HG03469 (cell line): ENCODE measurements around the gene STARD3NL.
"Not testable (repeated sequence)": the region's sequence is repeated elsewhere in the genome, so short reads cannot be mapped to it uniquely, and the experiment has no call there.

Experiments used
- ATAC-seq: cut with Tn5 transposase; IDR thresholded peaks from one replicate; pipeline ENCODE4 v1.9.1; 2021; ENCODE audit warnings: mild to moderate bottlenecking, moderate library complexity, moderate number of reproducible peaks; ENCODE audit not compliant: unreplicated experiment

The STARD3NL gene

DNA sequence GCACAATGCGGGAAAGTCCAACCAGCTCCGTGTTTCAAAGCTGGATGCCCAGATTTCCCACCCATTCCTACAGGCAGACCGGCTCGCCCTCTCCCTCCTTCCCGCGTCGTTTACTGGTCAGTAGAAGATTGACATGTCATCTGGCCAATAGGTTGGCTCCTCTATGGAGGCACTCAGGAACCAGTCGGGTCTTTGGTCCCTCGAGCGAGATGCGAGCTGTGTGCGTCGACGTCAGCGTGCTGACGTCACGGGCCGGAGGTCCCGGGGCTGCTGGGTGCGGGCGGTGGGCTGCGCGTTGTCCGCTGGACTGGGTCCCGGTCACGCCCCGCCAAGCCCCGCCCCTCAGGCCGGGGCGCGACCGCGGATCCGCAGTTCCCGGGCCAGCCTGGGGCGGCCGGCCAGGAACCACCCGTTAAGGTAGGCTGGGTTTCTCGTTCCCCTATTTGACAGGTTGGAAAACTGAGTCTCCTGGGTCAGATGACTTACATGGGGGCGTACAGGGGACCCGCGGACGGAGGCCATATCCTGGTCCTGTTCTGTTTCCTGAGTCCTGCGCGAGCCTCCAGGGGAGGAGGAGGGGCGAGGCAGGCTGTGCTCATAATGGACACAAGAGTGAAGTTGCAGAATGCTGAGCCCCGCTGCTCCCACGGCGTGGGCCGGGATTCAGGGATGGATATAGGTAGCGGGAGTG is at the start of gene STARD3NL:
STARD3NL (plus strand) TSS at position 242 of the 691 bp plus-strand sequence. CDS start 29,260 bp downstream, outside the sequence.
- ATAC-seq: peak; percentile 96

DNA sequence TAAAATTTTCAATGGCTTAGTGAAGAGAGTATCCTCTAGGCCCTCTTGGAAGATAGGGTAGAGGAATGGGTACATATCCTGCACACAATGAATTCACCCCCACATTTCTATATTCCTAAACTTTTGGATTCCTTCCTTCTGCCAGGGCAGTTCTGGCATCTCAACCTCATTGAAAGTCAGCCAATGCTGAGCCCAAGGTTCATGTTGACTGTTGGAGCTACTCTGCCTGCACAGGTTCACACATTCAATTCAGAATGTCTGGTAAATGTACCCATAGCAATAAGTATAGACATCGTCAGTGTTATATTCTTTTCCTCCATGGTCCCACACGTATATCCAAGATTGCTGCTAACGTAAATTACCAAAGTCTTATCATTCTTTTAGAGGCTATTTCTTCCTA is 48.9 kb upstream of the STARD3NL start:
- no peak for ATAC-seq

GRCh38 chr7:38129579-38129978 is 48.5 kb upstream of the STARD3NL start:
- ATAC-seq: no peak

DNA sequence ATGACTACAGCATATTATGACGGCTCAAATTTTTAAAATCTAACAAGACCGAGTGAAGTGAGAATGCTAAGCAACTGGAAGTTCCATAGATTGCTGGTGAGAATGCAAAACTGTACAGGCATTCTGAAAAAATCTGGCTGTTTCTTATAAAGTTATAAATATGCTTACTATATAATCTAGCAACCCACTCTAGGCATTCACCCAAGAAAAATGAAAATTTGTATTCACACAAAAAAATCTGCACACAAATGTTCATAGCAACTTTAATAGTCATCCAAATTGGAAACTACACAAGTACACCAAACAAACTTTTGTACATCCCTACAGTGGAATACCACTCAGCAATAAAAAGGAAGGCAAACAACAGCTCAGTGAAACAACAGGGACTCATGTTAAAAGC is 39.9 kb upstream of the STARD3NL start:
- no peak for ATAC-seq

DNA sequence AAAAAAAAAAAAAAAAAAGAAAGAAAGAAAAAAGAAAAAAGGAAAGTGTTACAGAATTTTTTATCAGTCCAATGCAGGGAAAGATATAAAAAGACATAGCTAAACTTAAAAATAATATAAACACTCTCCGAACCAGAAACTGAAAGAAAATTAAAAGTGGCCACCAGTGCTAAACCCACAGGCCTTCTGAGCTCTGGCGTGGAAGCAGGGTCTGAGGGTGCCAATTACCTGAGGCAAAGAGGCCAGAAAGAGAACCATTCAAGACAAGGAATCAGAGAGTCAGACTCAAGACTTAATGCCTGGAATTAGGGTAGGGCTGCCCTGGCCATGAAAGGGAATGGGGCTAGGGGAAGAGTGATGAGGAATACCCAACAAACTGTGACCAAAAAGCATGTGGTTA is 36.9 kb upstream of the STARD3NL start:
- ATAC-seq: no peak

DNA sequence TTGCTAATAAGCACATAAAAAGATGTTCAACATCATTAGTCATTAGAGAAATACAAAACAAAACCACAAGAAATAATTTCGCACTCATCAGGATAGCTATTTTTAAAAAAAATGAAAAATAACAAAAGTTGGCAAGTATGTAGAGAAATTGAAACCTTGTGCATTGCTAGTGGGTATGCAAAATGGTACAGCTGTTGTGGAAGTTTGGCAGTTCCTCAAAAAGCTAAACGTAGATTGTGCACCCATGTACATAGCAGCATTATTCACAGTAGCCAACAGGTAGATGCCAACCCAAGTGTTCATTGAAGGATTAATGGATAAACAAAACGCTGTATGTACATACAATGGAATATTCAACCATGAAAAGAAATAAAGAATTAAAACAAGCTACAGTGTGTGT is 35.3 kb upstream of the STARD3NL start:
- peak; percentile 83 for ATAC-seq

DNA sequence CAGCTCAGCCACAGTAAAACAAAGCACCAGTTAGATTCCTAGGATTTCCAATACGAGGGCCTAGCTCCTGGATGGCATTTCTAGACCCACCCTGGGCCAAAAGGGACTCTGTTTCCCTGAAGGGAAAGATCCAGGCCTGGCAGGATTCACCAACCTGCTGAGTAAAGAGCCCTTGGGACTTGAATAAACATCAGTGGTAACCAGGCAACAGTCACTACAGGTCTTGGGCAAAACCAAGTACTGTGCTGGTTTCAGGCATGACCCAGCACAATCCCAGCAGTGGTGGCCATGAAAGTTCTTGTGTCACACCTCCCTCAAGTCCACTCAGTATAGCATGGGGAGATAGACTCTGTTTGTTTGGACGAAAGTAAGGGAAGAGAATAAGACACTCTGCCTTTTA is 31.0 kb upstream of the STARD3NL start:
- ATAC-seq: no peak

GRCh38 chr7:38151556-38151955 is 26.5 kb upstream of the STARD3NL start:
- ATAC-seq: no peak

DNA sequence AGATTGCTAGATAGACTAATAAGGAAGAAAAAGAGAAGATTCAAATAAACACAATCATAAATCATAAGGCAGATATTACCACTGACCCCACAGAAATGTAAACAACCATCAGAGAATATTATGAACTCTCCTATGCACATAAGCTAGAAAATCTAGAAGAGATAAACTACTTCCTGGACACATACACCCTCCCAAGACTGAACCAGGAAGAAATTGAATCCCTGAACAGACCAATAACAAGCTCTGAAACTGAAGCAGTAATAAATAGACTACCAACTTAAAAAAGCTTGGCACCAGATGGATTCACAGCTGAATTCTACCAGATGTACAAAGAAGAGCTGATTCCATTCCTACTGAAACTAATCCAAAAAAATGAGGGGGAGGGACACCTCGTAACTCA is 24.5 kb upstream of the STARD3NL start:
- no peak for ATAC-seq

- no peak for ATAC-seq
Observed at GRCh38 chr7:38154278-38154677, 23.8 kb upstream of the STARD3NL start.

DNA sequence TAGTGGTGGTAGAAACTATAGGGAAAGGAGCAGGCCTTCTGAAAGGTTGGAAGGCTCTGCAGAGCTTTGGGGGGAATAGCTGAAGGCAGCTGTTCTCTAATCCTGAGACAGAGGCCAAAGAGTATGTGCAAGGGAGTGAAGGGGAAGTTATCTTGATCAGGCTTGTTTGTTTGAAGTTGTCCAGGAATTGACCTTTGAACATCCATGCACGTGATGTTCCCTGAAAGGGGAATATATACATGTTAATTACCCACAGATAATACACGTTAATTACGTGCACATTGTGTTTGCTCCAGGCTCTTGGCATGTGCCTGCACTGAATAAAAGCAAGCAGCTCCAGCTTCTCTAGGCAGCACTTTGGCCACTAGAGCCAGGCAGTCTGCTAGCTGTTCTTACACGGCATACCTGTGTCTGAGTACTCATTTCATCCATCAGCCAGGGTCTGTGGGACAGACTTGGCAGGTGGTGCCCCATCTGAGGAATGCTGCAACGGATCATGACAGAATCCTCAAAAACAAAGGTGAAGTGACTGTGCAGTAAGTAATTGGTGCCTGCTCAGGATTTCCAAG is 18.0 kb upstream of the STARD3NL start:
- no peak for ATAC-seq

DNA sequence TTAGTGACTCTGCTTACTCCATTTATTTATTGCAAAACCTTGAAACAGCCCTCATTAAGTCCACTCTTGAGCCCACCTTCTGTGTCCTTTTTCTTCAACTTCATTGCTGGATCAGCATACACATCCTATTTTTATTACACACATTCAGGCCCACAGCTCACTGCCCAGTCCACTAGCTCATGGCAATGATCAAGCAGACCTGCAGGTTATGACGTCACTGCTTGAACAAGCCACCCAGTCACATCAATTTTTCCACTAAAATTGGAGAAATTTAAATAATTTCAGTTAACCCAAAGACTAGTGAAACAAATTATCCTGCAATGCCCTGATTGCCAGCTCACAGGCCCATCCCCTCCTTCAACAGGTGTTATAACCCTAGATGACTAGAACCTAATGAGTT is 16.0 kb upstream of the STARD3NL start:
- ATAC-seq: no peak

- no peak for ATAC-seq
Observed at GRCh38 chr7:38163671-38164070, 14.4 kb upstream of the STARD3NL start.

- ATAC-seq: no peak
Observed at GRCh38 chr7:38168890-38169570, 9.0 kb upstream of the STARD3NL start.

DNA sequence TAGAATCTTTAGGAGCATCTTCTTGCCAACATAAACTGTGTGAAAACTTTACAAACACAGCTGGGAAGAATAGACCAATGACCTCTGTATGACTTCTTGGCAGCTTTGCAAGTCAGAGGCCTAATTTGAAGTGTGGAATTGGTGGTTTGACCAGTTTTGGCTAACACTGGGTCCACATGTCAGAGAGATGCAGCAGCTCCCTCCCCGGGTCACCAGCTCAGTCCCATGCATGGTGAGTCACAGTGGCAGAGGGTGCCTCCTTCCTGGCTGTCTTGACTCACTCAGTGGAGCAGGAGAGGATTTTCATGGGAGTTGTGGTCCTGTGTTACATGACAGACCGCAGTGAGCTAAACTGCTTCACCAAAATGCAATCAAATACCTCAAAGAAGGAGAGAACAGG is 8.2 kb upstream of the STARD3NL start:
- peak; percentile 44 for ATAC-seq

DNA sequence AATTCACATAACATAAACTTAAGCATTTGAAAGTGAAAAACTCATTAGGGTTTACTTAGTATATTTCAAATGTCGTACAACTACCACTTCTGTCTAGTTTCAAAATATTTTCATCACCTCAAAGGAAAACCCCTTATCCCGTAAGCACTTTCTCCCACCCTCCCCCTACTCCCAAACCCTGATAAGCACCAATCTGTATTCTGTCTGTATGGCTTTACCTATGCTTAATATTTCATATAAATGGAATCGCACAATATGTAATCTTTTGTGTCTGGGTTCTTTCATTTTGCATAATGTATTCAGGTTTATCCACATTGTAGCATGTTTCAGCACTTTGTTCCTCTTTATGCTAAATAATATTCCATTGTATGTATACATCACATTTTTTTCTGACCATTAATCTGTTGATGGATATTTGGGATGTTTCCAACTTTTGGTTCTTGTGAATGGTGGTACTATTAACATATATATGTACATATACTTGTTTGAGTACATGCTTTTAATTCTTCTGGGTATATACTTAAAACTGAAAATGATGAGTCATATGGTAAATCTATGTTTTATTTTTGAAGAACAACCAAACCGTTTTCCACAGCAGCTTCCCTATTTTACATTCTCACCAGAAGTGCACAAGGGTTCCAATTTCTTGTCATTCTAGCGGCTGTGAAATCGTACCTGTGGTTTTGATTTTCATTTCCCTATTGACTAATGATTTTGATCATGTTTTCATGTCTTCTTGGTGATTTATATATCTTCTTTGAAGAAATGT is 6.2 kb upstream of the STARD3NL start:
- ATAC-seq: peak; percentile 66

- not testable (repeated sequence) for ATAC-seq
Observed at GRCh38 chr7:38175547-38175946, 2.5 kb upstream of the STARD3NL start.

GRCh38 chr7:38177621-38178003 is 433 bp upstream of the STARD3NL start:
- ATAC-seq: peak; percentile 1

DNA sequence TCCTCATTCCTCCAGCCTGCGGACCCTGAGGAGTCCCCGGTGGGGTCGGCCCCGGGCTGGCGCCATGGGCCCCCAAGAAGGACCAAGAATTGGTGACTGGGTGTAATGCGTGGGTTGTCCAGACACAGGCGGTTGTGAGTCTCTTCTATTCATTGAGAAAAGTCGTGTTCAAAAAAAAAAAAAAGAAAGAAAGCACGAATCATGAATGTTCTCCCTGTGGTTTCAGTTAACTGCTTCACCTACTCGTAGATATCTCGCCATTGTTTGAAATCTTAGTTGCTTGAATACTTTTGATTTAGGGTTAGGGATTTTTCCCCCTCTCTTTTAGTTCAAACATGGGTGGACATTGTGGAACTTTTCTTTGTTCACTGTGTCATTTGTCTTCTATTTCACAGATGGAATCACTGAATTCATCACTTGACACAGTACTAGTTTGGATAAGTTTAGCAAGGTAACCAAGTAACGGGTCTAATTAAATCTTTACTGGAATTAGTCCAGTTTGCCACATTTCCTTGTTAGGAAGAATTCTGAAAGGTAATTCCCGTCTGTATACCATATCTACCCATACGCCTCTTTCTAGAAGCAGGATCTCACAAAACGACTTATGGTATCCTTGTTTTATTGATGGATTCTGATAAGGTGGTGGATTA is 775 bp downstream of the STARD3NL start:
- peak; percentile 11 for ATAC-seq

- no peak for ATAC-seq
Observed at GRCh38 chr7:38179776-38180226, 1.8 kb downstream of the STARD3NL start.

GRCh38 chr7:38181111-38181510 is 3.1 kb downstream of the STARD3NL start:
- no peak for ATAC-seq
